Measurements from ENCODE around the gene FDPS. TPM values are rescaled to one million over a fixed set of nuclear protein-coding genes. Genes with fewer than 3 reads are reported as not detected.
A peak's percentile ranks its signal among the peaks of the same experiment; 100 is the strongest.
"Not testable (repeated sequence)": the region's sequence is repeated elsewhere in the genome, so short reads cannot be mapped to it uniquely, and the experiment has no call there.

Gene FDPS
- total RNA-seq, 1 donor from 2014 or later: 95.3 TPM

- no peak for DNase-seq
These were observed 23.0 kb upstream of the FDPS start for GRCh38 chr1:155285631-155286044.

GRCh38 chr1:155286544-155286943, 22.1 kb upstream of the FDPS start:
- DNase-seq: no peak

DNA sequence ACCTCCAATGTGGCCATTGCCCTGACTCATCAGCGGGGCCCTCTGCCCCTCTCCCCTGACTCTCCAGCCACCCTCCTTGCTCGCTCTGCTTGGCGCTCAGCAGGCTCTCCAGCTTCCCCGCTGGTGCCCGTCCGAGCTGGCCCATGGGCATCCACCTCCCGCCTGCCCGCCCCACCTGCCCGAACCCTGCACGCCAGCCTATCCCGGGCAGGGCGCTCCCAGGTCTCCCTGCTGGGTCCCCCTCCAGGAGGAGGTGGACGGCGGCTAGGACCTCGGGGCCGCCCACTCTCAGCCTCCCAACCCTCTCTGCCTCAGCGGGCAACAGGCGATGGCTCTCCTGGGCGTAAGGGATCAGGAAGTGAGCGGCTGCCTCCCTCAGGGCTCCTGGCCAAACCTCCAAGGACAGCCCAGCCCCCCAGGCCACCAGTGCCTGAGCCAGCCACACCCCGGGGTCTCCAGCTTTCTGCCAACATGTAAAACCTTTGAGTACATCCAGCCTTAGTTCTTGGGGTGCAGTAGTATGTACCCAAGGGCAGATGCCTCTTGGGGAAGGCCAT, 20.6 kb upstream of the FDPS start:
- no peak for DNase-seq

GRCh38 chr1:155291006-155291405, 17.7 kb upstream of the FDPS start:
- DNase-seq: not testable (repeated sequence)

DNA sequence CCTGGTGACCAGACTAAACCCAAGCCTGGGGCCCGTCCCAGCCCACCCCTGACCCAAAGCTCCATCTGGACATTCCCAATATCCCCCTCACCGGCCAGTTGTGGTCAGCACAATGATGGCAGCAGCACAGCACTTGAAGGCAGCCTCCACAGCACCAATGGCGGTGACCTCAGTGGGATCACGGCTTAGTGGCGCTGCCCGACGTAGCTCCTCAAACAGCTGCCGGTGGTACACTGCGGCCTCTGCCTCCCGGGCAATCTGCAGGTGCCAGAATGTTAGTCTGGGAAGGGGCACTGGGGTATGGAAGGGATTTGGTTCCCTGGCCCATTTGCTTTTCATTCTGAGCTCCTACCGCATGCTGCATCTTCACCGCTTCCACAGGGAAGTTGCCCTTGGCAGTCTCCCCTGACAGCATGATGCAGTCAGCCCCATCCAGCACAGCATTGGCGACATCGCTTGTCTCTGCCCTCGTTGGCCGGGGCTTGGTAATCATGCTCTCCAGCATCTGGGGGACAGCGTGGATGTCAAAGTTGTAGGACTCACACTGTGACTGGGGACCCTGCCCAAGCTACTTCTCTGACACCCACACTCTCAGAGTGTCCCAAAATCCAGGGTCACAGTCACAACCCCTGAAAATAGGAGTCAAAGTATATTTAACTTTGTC, 15.4 kb upstream of the FDPS start:
- no peak for DNase-seq

DNA sequence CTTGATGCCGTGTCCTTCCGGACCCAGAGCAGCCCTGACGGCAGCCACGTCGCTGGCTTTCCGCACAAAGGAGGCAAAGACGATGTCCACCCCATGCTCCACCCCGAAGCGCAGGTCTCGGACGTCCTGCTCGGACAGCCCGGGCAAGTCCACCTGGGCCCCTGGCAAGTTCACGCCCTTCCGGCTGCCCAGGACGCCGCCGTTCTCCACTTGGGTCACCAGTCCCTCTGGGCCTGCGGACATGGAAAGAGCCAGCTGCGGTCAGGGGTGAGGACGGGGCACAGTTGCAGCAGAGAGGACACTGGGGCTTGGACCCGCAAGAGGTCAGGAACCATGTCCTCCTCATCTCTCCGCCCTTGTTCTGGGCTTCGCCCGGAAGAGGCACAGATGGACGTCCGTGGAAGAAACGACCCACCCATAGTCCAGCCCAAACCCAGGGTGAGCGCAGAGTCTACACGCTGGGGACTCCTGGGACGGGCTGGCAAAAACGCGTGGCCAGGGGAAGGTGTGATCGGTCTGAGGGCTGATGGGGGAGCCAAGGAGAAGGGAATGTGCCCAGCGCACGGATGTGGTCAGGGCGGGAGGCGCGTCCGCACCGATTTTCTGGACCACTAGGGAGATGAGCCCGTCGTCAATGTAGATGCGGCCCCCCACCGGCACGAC, 14.0 kb upstream of the FDPS start:
- no peak for DNase-seq

- DNase-seq: no peak
These were observed 13.3 kb upstream of the FDPS start for GRCh38 chr1:155295183-155295941.

DNA sequence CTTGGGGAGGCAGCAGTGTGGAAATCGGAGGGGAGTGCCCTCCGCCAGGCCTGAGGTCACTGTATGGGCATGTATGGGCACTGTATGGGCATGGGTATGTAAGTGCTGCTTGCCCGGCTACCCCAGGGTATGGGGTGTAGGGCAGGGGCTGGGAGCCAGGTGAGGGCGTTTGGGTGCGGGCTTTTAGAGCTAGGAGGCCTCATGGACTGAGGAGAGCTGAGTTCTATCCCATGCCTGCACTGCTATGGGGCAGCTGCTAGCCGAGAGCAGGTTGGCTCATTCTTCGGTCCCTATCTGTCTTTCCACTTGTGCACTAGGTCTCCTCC, 12.8 kb upstream of the FDPS start:
- no peak for DNase-seq

GRCh38 chr1:155296661-155297060, 12.0 kb upstream of the FDPS start:
- no peak for DNase-seq

GRCh38 chr1:155297384-155297783, 11.3 kb upstream of the FDPS start:
- DNase-seq: no peak

GRCh38 chr1:155300024-155300423, 8.6 kb upstream of the FDPS start:
- no peak for DNase-seq

DNA sequence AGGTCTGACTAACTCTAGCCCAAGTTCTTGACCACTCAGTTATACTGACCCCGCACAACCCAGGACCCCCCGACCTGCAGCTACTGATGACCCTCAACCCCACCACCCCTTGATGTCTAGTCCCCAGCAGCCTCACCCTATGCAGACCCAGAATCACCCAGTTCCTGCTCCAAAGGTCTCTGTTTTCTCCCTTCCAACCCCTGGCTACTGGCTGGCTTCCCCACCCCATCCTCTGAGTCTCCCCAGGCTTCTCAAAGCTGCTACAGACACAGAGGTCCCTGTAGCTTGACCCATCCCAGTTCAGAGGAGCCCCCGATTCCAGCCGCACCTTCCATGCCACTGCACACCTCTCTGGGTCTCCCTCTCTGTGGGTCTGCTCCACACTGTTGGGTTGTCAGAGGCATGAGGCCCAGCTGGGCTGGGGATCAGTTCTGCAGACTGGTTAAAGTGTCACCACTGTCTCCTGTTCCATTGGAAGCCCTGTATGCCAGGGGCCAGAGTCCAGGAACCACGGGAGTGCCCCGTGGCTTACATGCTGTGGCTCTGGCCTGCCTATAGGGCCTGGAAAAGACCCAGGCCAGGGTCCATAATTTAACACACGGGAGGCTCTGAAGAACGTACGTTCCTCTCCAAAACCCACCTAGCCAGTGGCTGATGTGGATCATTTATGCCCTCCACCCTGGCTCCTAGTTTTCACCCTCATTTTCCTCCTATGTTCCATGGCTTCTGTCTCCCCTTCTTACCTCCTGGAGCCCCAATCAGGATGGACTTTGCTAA, 7.9 kb upstream of the FDPS start:
- no peak for DNase-seq

- DNase-seq: no peak
These were observed 7.3 kb upstream of the FDPS start, which contains the start of gene PKLR for GRCh38 chr1:155301342-155301841. TSS of gene PKLR (minus strand) at chr1:155301438. CDS start at chr1:155301395, 43 bp downstream.

DNA sequence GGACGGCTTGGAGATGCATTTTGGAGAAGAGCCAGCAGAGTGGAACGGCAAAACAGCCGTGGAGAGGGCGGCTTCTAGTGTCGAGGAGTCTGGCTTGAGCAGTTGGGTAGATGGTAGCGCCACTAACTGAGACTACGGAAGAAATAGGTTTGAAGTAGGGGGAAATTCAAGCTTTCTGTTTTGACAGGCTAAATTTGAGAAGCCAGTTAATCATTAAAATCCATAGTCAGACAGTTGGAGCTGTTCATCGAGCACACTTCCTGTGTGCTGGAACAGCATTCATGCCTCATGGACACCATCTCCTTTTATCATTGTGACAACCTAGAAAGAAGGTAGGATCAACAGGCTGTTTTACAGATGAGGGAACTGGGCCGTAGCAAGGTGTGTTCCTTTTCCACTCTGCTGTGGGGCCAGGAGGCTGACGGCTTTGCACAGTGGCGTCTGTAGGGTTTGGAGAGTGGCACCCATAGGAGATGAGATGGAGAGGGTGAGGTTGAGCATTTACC, 4.1 kb upstream of the FDPS start:
- DNase-seq: no peak

GRCh38 chr1:155305881-155306391, 2.7 kb upstream of the FDPS start:
- no peak for DNase-seq

DNA sequence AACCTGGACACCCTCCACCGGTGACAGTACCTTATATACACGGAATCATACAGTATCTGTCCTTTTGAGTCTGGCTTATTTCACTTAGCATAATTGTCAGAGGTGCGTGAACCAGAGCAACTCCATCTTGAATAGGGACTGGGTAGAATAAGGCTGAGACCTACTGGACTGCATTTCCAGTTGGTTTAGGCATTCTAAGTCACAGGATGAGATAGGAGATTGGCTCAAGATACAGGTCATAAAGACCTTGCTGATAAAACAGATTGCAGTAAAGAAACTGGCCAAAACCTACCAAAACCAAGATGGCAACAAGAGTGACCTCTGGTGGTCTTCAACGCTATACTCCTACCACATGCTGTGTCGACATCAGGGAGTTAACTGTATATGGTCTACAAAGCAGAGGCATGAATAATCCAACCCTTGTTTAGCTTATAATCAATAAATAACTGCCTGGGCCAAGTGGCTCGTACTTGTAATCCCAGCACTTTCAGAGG, 1.4 kb upstream of the FDPS start:
- DNase-seq: peak; percentile 66

GRCh38 chr1:155309423-155310021, 856 bp downstream of the FDPS start:
- DNase-seq: peak; percentile 45

DNA sequence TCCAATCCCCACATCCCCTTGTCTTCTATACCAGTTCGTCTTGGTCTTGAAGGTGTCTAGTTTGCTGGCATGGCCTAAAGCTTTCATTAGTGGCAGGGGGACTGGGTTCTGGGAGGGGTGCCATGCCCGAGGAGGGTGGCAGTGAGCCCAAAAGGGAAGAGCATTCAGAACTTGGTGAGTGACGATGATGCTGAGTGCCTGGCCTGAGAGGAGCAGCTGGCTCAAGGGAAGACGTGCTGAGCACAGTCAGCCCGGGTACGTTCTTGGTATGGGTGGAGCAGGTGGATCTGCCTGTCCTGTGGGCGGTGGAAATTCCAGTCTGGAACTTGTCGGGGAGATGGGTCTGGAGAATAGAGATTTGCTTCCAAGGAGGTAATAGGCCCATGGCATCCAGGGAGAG, 4.6 kb downstream of the FDPS start:
- peak; percentile 72 for DNase-seq

DNA sequence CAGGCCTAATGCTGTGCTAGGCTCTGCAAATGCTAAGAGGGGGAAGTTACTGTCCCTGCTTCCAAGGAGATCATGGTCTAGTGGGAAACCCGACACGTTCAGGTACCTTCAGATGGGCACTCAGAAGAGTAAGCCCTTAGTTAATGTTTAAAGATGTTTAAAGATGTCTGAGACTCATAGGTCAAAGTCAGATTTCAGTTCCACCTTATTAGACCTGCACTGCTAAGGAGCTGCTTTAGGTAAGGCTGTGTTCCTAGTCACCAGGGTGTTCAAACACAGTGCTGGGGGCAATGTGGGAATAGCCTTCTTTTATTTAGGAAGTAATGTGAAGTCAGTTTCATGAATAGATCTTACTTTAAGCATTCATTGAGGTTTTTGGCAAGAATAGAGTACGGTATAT, 8.3 kb downstream of the FDPS start:
- no peak for DNase-seq

DNA sequence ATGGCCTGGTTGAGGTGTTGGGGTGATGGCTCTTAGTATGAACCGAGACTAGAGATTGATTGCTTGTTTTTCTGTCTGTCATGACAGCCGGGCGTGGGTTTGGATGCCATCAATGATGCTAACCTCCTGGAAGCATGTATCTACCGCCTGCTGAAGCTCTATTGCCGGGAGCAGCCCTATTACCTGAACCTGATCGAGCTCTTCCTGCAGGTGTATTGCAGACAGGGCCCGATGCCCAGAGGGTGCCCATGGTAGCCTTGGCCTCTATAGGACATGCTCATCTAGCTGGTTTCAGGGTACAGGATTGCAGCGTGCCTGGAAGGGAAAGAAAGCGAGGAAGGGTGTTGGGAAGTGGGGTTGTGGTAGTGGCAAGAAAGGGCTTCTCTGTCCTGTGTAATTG, 9.4 kb downstream of the FDPS start:
- no peak for DNase-seq

DNA sequence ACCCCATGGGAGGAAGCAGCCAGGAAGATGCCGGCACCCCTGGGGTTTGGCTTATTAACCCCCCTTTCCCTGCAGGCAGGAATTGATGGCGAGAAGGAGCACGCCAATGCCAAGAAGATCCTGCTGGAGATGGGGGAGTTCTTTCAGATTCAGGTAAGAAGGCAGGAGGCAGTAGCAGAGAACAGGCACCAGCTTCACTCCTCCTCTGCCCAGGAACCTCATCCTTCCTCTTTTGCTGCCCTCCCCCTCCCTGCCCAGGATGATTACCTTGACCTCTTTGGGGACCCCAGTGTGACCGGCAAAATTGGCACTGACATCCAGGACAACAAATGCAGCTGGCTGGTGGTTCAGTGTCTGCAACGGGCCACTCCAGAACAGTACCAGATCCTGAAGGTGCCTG, 10.9 kb downstream of the FDPS start:
- no peak for DNase-seq
